GM18873 (cell line): ENCODE results near the gene HNF4A.
A peak's percentile ranks its signal among the peaks of the same experiment; 100 is the strongest.
"Not testable (repeated sequence)": the region's sequence is repeated elsewhere in the genome, so short reads cannot be mapped to it uniquely, and the experiment has no call there.

Experiments
- ATAC-seq: cut with Tn5 transposase; IDR thresholded peaks from one replicate; pipeline ENCODE4 v1.9.1; 2021; ENCODE audit warnings: mild to moderate bottlenecking, moderate library complexity, moderate number of reproducible peaks; ENCODE audit not compliant: unreplicated experiment, low FRiP score

HNF4A gene

GRCh38 chr20:44355498-44356352 is at the start of gene HNF4A:
Gene HNF4A (plus strand): TSS chr20:44355699. CDS start chr20:44355805, 106 bp downstream.
- ATAC-seq: no peak

GRCh38 chr20:44306927-44307326 is 48.6 kb upstream of the HNF4A start:
- ATAC-seq: no peak

- no peak for ATAC-seq
Measured at GRCh38 chr20:44309763-44310663, 45.5 kb upstream of the HNF4A start.

- ATAC-seq: peak; percentile 77
Measured at GRCh38 chr20:44310664-44311639, 44.5 kb upstream of the HNF4A start, which contains the start of gene FITM2. Gene FITM2 (minus strand): TSS chr20:44311202. CDS start chr20:44311148, 54 bp downstream.

DNA sequence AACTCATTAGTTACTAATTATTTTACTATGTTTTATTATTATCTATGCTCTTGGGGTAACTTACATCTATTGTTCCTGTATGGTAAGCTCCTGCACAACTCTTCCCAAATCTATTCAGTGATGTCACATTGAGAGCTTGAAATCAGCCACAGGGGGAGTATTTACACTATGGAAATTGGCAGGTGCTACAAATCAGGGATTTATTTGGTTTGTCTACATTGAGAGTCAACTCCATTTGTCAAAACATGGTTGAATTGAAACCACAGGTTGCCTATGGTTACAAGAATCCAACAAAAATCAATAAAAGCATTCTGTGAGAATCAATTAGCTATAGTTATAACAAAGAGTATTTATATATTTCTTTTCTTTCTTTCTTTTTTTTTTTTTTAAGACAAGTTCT is 40.6 kb upstream of the HNF4A start:
- no peak for ATAC-seq

DNA sequence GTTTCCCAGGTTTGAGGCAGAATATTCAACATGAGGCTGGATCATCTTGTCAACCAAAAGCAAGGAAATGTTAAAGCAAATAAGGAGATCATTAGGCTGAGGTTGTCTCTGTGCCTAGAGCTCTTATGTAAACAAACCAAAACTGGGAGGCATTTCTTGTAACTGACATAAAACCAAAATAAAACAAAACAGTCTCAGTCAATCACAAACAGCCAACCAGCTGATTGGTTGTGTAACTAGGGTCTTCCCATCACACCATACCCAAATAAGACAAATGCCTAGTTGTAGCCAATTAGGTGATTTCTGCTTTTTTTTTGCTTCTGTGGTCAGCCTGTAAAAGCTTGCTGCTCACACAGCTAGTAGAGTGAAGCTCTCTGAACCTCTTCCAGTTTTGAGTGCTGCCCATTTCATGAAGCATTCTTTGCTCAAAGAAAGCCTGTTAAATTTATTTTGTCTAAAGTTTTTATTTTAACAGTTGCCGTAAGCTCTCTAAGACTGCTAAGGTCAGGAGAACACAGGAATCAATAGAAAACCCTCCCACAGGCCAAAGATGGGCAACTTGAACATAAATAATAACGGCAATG is 35.6 kb upstream of the HNF4A start:
- no peak for ATAC-seq

GRCh38 chr20:44324343-44324742 is 31.2 kb upstream of the HNF4A start:
- no peak for ATAC-seq

GRCh38 chr20:44326391-44327159 is 28.9 kb upstream of the HNF4A start:
- no peak for ATAC-seq

GRCh38 chr20:44327748-44328147 is 27.8 kb upstream of the HNF4A start:
- ATAC-seq: not testable (repeated sequence)

- ATAC-seq: no peak
Measured at GRCh38 chr20:44328428-44328827, 27.1 kb upstream of the HNF4A start.

GRCh38 chr20:44331201-44331600 is 24.3 kb upstream of the HNF4A start:
- no peak for ATAC-seq

DNA sequence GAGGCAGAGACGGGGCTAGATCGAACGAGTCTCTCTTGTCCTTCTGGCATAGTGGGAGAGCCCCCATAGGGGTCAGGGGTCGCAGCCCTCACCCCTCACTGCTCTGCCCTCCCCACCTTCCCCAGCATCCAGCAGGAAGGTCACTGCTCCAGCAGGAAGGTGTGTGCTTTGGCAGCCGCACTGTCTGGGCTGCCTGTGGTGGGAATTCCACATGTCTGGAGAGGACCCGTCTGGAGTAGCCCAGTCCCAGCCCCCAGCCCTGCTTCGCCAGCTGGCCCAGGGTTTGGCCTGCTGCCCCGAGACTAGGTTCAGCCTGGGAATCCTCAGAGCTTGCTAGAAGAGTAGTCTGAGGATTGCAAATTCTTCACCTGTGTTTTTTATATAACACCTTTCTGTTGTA is 21.2 kb upstream of the HNF4A start:
- ATAC-seq: no peak

DNA sequence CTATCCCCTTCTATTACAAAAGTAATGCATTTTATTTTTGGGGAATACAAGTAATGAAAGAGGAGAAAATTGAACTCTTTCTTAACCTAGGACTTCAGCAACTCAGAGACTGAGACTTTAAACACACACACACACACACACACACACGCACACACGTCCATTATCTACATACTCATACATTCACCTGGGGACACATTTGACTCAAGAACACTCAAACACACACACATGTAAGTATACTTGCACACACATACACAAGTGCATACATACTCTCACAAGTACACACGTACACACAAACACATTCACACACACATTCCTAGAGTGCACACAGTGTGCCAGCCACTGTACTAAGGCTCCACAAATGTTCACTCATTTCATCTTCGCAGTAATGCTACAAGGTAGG is 20.8 kb upstream of the HNF4A start:
- ATAC-seq: no peak

DNA sequence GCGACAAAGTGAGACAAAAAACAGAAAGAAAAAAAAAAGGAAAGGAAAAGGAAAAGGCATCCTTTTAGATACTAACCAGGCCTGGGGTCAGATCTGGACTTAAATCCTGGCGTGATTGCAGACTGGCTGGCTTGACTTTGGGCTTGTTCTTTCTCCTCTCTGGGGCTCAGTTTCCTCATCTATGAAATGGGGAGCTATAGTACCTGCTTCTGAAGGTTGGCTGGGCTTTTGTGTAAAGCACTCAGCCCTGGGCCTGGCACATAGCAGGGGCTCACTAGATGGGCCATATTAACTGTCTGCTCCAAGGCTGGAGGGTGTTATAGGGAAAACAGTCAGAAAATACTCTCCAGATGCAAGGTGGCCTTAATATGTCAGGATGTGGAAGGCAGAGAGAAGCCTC is 19.8 kb upstream of the HNF4A start:
- ATAC-seq: no peak

DNA sequence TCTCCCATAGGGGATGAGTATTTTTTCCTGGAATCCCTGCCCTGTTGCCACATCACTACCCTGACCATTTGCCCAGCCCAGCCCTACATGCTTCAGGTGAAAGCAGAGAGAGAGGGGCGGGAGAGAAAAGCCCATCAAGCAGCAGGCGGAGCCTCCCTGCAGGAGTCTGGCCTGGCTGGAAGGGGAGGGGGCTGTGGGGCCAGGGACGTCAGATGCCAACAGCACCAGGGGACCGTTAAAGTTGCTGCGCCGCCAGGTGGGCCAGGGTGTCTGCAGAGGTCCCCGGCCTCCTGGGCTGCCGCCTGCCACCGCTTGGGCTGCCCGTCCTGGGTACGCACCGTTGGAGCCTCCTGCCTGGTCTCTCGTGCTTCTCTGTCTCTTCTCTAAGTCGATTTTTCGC is 19.4 kb upstream of the HNF4A start:
- no peak for ATAC-seq

DNA sequence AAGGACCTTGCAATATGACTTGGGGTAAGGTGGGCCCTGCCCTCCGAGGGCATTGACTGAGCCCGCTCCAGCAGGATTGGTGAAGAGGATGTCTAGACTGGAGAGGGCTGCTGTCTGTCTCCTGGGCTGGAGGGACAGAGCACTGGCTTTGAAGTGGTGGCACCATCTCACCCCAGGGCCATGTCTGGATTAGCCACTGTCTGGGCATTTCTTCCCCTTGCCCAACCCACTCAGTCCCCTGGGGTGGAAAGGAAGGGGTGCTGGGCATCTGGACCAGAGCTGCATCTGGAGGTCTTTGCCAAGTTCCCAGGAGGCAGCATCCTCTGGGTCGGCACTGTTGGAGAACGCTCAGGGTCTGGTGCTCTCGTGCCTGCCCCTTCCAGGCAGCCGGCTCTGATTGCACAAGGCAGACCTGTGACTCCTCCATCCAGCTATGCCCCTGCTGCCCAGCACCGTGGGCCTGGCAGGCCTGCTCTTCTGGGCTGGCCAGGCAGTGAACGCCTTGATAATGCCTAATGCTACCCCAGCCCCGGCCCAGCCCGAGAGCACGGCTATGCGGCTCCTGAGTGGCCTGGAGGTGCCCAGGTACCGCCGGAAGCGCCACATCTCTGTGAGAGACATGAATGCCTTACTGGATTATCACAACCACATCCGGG is 18.6 kb upstream of the HNF4A start, which contains the start of gene R3HDML:
Gene R3HDML (plus strand): TSS at position 319 of the 656 bp plus-strand sequence. CDS start 115 bp downstream, at position 434.
- ATAC-seq: no peak

DNA sequence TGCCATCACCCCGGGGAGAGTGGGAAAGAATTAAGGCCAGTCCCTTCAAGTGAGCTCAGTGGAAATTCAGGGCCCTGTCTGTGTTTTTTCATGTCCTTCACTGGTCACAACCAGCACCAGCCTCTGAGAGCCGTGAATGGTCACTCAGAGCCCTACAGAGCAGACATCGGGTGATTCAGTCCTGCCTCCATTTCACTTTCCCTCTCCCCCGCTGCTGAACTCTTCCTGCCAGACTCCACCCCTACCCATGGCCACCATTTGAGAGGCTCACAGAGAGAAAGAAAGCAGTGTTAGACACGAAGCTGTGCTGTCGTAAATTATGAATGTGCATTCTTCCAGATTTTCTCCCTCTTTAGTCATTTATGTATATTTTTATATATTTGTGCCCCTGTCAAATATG is 13.3 kb upstream of the HNF4A start:
- no peak for ATAC-seq

GRCh38 chr20:44343162-44343675 is 12.3 kb upstream of the HNF4A start:
- no peak for ATAC-seq
